K562 (cell line): ENCODE measurements around the gene GJA1. TPM values are rescaled to one million over a fixed set of nuclear protein-coding genes. Genes with fewer than 3 reads are reported as not detected.

Source experiments
- ATAC-seq: fragments of 200-7000 bp; cut with Tn5 transposase; 3 replicates; pipeline ENCODE4 v1.9.1; 2020; ENCODE audit warnings: moderate library complexity
- BruUV-seq: library from RNA; stranded (reverse); fragments of 400-500 nt; replicated peaks from 2 replicates; lab custom pipeline; 2021; lab: Mats Ljungman, UMichigan
- CTCF ChIA-PET: fragments of 300-600 bp; formaldehyde crosslinking; extraction: SDS; loops from one replicate; lab custom pipeline; 2021; ENCODE audit warnings: low intra/inter-chr PET ratio; lab: Yijun Ruan, JAX
- POLR2A ChIA-PET: fragments of 300-600, 350-650 bp; sonication (Branson Sonifier 250); formaldehyde crosslinking; extraction: SDS; loops from one replicate; lab custom pipeline; 2021; ENCODE audit warnings: antibody characterized with exemption, inconsistent platforms; lab: Yijun Ruan, JAX
- DNase-seq, 4 experiments: peaks; one replicate each; pipeline versions ENCODE4 v3.0.0 to v3.0.0-alpha.2; 2011 to 2018; ENCODE audit warnings: low spot score in 3 of 4, mixed read lengths in 3 of 4; ENCODE audit errors: extremely low read depth in 1 of 4
- FAIRE-seq: peaks from 2 replicates; lab custom pipeline; 2011; peaks lifted over from hg19 to GRCh38; lab: Jason Lieb, UNC
- H2AFZ ChIP-seq: 2 replicates; pipeline ENCODE4 v1.6.0; 2011; ENCODE audit warnings: low read depth, low read length, control low read depth, inconsistent platforms
- H3K27ac ChIP-seq: fragments of 200-600 bp; 3 replicates; pipeline ENCODE4 v1.8.0; 2011; ENCODE audit warnings: low read depth, mild to moderate bottlenecking, control low read depth, inconsistent platforms, low read length, moderate library complexity, mixed read lengths; ENCODE audit errors: extremely low read depth
- H3K27me3 ChIP-seq, 2 experiments: fragments of 300-600 bp in 1 of 2; 2 replicates in 1 of 2; 3 replicates in 1 of 2; pipeline versions ENCODE4 v1.6.0 to v1.8.0; 2011; ENCODE audit warnings: inconsistent platforms in 2 of 2, low read length in 2 of 2, mild to moderate bottlenecking in 1 of 2, mixed read lengths in 1 of 2, moderate library complexity in 1 of 2; ENCODE audit not compliant: control insufficient read depth in 2 of 2, insufficient read depth in 2 of 2
- H3K36me3 ChIP-seq: fragments of 300-600 bp; 3 replicates; pipeline ENCODE4 v1.8.0; 2011; ENCODE audit warnings: mild to moderate bottlenecking, low read length, inconsistent platforms; ENCODE audit not compliant: control insufficient read depth, insufficient read depth
- H3K4me1 ChIP-seq, 2 experiments: fragments of 200-600 bp in 1 of 2; replicated peaks in 1 of 2; 2 replicates in 1 of 2; 3 replicates in 1 of 2; pipeline versions ENCODE4 v1.5.1 to v1.8.0; 2011; ENCODE audit warnings: inconsistent platforms in 2 of 2, low read length in 2 of 2, mild to moderate bottlenecking in 1 of 2, mixed read lengths in 1 of 2, moderate library complexity in 1 of 2; ENCODE audit not compliant: control insufficient read depth in 2 of 2, insufficient read depth in 2 of 2
- H3K4me2 ChIP-seq: 2 replicates; pipeline ENCODE4 v1.6.1; 2011; ENCODE audit warnings: low read length, control low read depth, inconsistent platforms, mixed read lengths; ENCODE audit not compliant: insufficient read depth
- H3K4me3 ChIP-seq: fragments of 200-600 bp; sonication (generic), shearing (Covaris generic); 2 replicates; pipeline ENCODE4 v1.5.1; 2016; ENCODE audit warnings: control low read depth, inconsistent platforms
- H3K79me2 ChIP-seq: fragments of 200-600 bp; 3 replicates; pipeline ENCODE4 v1.8.0; 2011; ENCODE audit warnings: low read length, inconsistent platforms; ENCODE audit not compliant: control insufficient read depth, insufficient read depth
- H3K9ac ChIP-seq, 2 experiments: 2 replicates each; pipeline versions ENCODE4 v1.6.0 to v1.6.1; 2011; ENCODE audit warnings: low read depth in 2 of 2, low read length in 2 of 2, control low read depth in 1 of 2, inconsistent platforms in 1 of 2, mild to moderate bottlenecking in 1 of 2, mixed read lengths in 1 of 2; ENCODE audit not compliant: insufficient read depth in 1 of 2
- H3K9me1 ChIP-seq: one replicate; pipeline ENCODE4 v1.6.0; 2011; ENCODE audit warnings: inconsistent platforms, mild to moderate bottlenecking, low read length, moderate library complexity; ENCODE audit not compliant: control insufficient read depth, insufficient read depth
- H3K9me3 ChIP-seq: replicated peaks from 2 replicates; pipeline ENCODE4 v1.5.1; 2011; ENCODE audit warnings: low read depth, low read length, inconsistent platforms; ENCODE audit not compliant: control insufficient read depth, insufficient read depth
- H4K20me1 ChIP-seq: replicated peaks from 2 replicates; pipeline ENCODE4 v1.6.1; 2011; ENCODE audit warnings: low read length, inconsistent platforms, mixed read lengths; ENCODE audit not compliant: control insufficient read depth, insufficient read depth
- ARNT ChIP-seq, 2 experiments: fragments of 450-650 bp; IDR thresholded peaks; 2 replicates each; pipeline ENCODE4 v1.6.1; 2016; ENCODE audit warnings: mild to moderate bottlenecking in 1 of 2
- CBFA2T2 ChIP-seq: fragments of 450-650 bp; conservative IDR thresholded peaks from 2 replicates; pipeline ENCODE4 v1.6.1; 2017; ENCODE audit warnings: mild to moderate bottlenecking
- COPS2 ChIP-seq: fragments of 450-650 bp; conservative IDR thresholded peaks from 2 replicates; pipeline ENCODE4 v1.6.1; 2016; ENCODE audit warnings: mild to moderate bottlenecking, moderate library complexity
- ETS2 ChIP-seq: IDR thresholded peaks from 2 replicates; pipeline ENCODE4 v1.6.1; 2016; ENCODE audit warnings: borderline replicate concordance, missing genetic modification characterization, mild to moderate bottlenecking, moderate library complexity, missing compliant biosample characterization; ENCODE audit not compliant: poor library complexity, severe bottlenecking
- HDAC1 ChIP-seq, 2 experiments: fragments of 450-650 bp; IDR thresholded peaks; 2 replicates each; pipeline ENCODE4 v1.6.1; 2016 to 2017; ENCODE audit warnings: inconsistent platforms in 1 of 2, mild to moderate bottlenecking in 1 of 2, moderate library complexity in 1 of 2
- MBD1 ChIP-seq: fragments of 250-450 bp; sonication (Bioruptor Pico); IDR thresholded peaks from 2 replicates; pipeline ENCODE4 v1.8.0; 2022; ENCODE audit warnings: inconsistent platforms
- MEF2D ChIP-seq: conservative IDR thresholded peaks from 2 replicates; pipeline ENCODE4 v1.6.1; 2016; ENCODE audit warnings: low read depth, missing genetic modification characterization, missing compliant biosample characterization
- RBM39 ChIP-seq: fragments of 200-400 bp; formaldehyde crosslinking; optimal IDR thresholded peaks from 2 replicates; pipeline ENCODE3; 2018; ENCODE audit warnings: low read depth, low read length
- ZNF124 ChIP-seq: sonication (generic); formaldehyde crosslinking; IDR thresholded peaks from 2 replicates; pipeline ENCODE4 v1.8.1; 2022; ENCODE audit warnings: missing genetic modification reagents
- ZNF197 ChIP-seq: fragments of 200-800 bp; sonication (Bioruptor generic); IDR thresholded peaks from 2 replicates; pipeline ENCODE4 v1.6.1; 2016; ENCODE audit warnings: low read depth, missing genetic modification characterization, missing compliant biosample characterization
- ZNF668 ChIP-seq: fragments of 250-450 bp; sonication (Bioruptor Pico); IDR thresholded peaks from 2 replicates; pipeline ENCODE4 v1.8.0; 2022; ENCODE audit warnings: mild to moderate bottlenecking, inconsistent platforms
- WGBS: fragments of 100-300 bp; shearing (Covaris generic); methylation state at CpG from one replicate; pipeline ENCODE4 v1.1.6; 2016; ENCODE audit warnings: low coverage, mixed read lengths; ENCODE audit not compliant: insufficient coverage; ENCODE audit errors: missing lambda C conversion rate; 5-methylcytosine and 5-hydroxymethylcytosine counted together
- in situ Hi-C: fragments of 300-500 bp; cut with MboI; formaldehyde crosslinking; loops from 4 replicates; pipeline ENCODE4 v1.15.0; 2018; ENCODE audit warnings: inconsistent platforms, mixed read lengths
- intact Hi-C: fragments of 100-400 bp; cut with micrococcal nuclease; formaldehyde crosslinking; loops from 2 replicates; pipeline ENCODE4 v1.14.2; 2022
- polyA plus RNA-seq, 8 experiments: library from polyadenylated mRNA; depleted of rRNA in 4 of 8; stranded (reverse) in 5 of 8; unstranded in 3 of 8; fragments of >200 nt; fragmentation: Nextera tagmentation in 2 of 8; fragmentation: Illumina TruSeq in 1 of 8; extraction: Ambion mirVana in 2 of 8; extraction: Trizol in 1 of 8; gene quantifications; 2 replicates each; pipeline versions ENCODE4 v1.2.1 to v1.2.3, GENCODE V29; 2011 to 2014; ENCODE audit warnings: inconsistent platforms in 1 of 8, missing spikeins in 1 of 8
- total RNA-seq, 7 experiments: library from RNA; depleted of rRNA in 6 of 7; stranded (reverse); fragments of >200 nt in 6 of 7; fragmentation: Illumina TruSeq in 2 of 7; extraction: Trizol in 2 of 7; gene quantifications; 2 replicates each; pipeline versions ENCODE4 v1.2.1 to v1.2.3, GENCODE V29; 2011 to 2021; ENCODE audit warnings: low replicate concordance in 1 of 7
- TF ChIP-seq, protein P1 (sequence below): sonication (generic); formaldehyde crosslinking; IDR thresholded peaks from 2 replicates; pipeline ENCODE4 v1.8.0; 2022; ENCODE audit warnings: missing genetic modification reagents, mild to moderate bottlenecking, borderline replicate concordance
- TF ChIP-seq, protein P2 (sequence below): fragments of 250-450 bp; sonication (Bioruptor Pico); IDR thresholded peaks from 2 replicates; pipeline ENCODE4 v1.8.0; 2022; ENCODE audit warnings: moderate library complexity, mild to moderate bottlenecking, inconsistent platforms

The GJA1 gene
- total and polyA plus RNA-seq, 9 of the 15 experiments (the other 6 are each of a cell fraction or from before 2014, with no cell fraction given) = 0.04 to 0.58 (median 0.06) TPM; not detected in 4

DNA sequence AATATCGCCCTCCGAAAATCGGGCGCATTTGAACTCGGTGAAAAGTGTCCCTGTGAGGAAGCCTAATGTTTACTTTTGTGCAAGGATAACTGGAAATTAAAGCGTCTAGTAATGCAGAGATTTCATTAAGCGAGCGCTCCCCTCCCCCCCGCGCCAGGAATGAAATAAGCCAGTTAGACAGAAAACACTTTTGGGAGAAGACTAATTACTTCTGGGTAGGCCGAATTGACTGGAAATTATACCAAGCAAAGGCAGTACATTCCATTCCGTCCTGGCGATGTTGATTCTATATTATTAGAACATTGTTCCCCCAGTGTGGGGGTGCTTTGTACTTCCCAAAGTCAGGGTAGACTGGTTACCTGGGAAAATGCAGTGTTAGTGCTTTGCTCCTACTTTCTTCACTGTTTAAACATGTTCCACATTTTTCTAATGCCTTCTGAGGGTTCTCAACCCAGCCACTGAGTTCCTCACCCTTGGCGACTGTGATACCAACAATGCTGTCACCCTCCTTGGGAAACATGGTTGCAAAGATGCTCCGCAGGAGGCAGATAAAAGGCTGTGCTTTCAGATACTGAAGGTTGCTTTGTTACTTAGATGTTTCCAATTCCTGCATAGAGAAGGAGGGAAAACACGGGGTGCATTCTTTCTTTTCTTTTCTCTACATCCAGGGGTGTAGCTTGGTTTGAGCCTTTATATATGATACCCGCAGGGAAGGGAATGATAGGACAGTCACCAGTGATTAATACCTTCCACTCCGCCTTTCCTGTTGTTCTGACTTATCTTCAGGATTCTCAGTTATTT lies 2.6 kb downstream of the GJA1 start:
- POLR2A ChIA-PET = no interaction called here
- DNase-seq (no peak), FAIRE-seq (no peak), ATAC-seq (no peak)
- intact Hi-C loops = loop anchor here (10.0 kb wide), 1 partner anchor 307 kb away; no protein-coding TSS in a partner anchor
- Histone ChIP-seq H3K4me1 (peaks cover 0 to 8% of the 10 kb centered on the region in 2 experiments; a peak in 2 of 5 replicates), H3K79me2 (no peaks in the 10 kb centered on the region), H3K9me1 (no peaks in the 10 kb centered on the region), H3K9me3 (no peaks in the 10 kb centered on the region), H2AFZ (no peak overlapping the region), H3K4me2 (no peak overlapping the region), H3K27ac (no peak overlapping the region), H3K27me3 (peaks cover 6 to 17% of the 10 kb centered on the region in 2 experiments; a peak in 3 of 5 replicates), H4K20me1 (no peaks in the 10 kb centered on the region), H3K4me3 (no peak overlapping the region), H3K36me3 (no peaks in the 10 kb centered on the region), H3K9ac (no peak overlapping the region)
- TF ChIP-seq, protein P1, sequence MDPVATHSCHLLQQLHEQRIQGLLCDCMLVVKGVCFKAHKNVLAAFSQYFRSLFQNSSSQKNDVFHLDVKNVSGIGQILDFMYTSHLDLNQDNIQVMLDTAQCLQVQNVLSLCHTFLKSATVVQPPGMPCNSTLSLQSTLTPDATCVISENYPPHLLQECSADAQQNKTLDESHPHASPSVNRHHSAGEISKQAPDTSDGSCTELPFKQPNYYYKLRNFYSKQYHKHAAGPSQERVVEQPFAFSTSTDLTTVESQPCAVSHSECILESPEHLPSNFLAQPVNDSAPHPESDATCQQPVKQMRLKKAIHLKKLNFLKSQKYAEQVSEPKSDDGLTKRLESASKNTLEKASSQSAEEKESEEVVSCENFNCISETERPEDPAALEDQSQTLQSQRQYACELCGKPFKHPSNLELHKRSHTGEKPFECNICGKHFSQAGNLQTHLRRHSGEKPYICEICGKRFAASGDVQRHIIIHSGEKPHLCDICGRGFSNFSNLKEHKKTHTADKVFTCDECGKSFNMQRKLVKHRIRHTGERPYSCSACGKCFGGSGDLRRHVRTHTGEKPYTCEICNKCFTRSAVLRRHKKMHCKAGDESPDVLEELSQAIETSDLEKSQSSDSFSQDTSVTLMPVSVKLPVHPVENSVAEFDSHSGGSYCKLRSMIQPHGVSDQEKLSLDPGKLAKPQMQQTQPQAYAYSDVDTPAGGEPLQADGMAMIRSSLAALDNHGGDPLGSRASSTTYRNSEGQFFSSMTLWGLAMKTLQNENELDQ (CRISPR knock-in tag) = no peak
- TF ChIP-seq MBD1 (CRISPR knock-in tag) = no peak
- no peak for TF ChIP-seq RBM39
- TF ChIP-seq ZNF124 (CRISPR knock-in tag) = no peak
- no peak for TF ChIP-seq ARNT (IDR thresholded peaks at IDR 0.05)
- no peak for TF ChIP-seq CBFA2T2
- no peak for TF ChIP-seq MEF2D
- TF ChIP-seq ETS2 (tag) = no peak
- no peak for TF ChIP-seq HDAC1 (IDR thresholded peaks at IDR 0.05)
- TF ChIP-seq, protein P2, sequence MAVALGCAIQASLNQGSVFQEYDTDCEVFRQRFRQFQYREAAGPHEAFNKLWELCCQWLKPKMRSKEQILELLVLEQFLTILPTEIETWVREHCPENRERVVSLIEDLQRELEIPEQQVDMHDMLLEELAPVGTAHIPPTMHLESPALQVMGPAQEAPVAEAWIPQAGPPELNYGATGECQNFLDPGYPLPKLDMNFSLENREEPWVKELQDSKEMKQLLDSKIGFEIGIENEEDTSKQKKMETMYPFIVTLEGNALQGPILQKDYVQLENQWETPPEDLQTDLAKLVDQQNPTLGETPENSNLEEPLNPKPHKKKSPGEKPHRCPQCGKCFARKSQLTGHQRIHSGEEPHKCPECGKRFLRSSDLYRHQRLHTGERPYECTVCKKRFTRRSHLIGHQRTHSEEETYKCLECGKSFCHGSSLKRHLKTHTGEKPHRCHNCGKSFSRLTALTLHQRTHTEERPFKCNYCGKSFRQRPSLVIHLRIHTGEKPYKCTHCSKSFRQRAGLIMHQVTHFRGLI (CRISPR knock-in tag) = no peak
- TF ChIP-seq ZNF197 (CRISPR knock-in tag) = no peak
- TF ChIP-seq ZNF668 (CRISPR knock-in tag) = no peak
- no peak for TF ChIP-seq COPS2
- WGBS = 8% methylated on average over 18 of the region's 18 CpGs
- in situ Hi-C loops = no loop called here
- CTCF ChIA-PET = no interaction called here
- no TSS peak for BruUV-seq
